HCT116 (cell line): Measurements from ENCODE around the gene ABCG1. TPM values are rescaled to one million over a fixed set of nuclear protein-coding genes. Genes with fewer than 3 reads are reported as not detected.

Experiments used
- ATAC-seq: fragments of 200-7000 bp; cut with Tn5 transposase; 2 replicates; pipeline ENCODE4 v1.9.1; 2020; ENCODE audit warnings: mild to moderate bottlenecking, moderate library complexity
- BruUV-seq: library from RNA; stranded (reverse); fragments of 400-500 nt; replicated peaks from 2 replicates; lab custom pipeline; 2021; lab: Mats Ljungman, UMichigan
- CTCF ChIA-PET: fragments of 300-600 bp; sonication (Branson Sonifier 250); formaldehyde crosslinking; loops from one replicate; lab custom pipeline; 2021; ENCODE audit warnings: antibody characterized with exemption; lab: Charles Lee
- POLR2A ChIA-PET: fragments of 300-600, 350-600 bp; sonication (Branson Sonifier 250); formaldehyde crosslinking; loops from one replicate; lab custom pipeline; 2021; ENCODE audit warnings: antibody characterized with exemption; lab: Charles Lee
- RAD21 ChIA-PET, 2 experiments: fragments of 300-600 bp; sonication (Branson Sonifier 250); formaldehyde crosslinking; loops; one replicate each; lab custom pipeline; 2023; ENCODE audit warnings: low total read pairs in 2 of 2; ENCODE audit not compliant: uncharacterized antibody in 2 of 2, unreplicated experiment in 2 of 2, low non-redundant PET in 1 of 2; lab: Charles Lee
- DNase-seq: peaks from one replicate; pipeline ENCODE4 v3.0.0-alpha.2; 2010; ENCODE audit warnings: low read depth, low spot score
- H2AFZ ChIP-seq: fragments of 200-600 bp; shearing (Covaris generic), sonication (generic); 2 replicates; pipeline ENCODE4 v1.6.1; 2017; ENCODE audit warnings: low read depth, mixed run types, mixed read lengths, antibody characterized with exemption, low read length; ENCODE audit not compliant: poor library complexity, severe bottlenecking
- H3K27ac ChIP-seq: 2 replicates; pipeline ENCODE4 v1.5.1; 2012; ENCODE audit warnings: low read depth, low read length
- H3K27me3 ChIP-seq: fragments of 200-600 bp; sonication (generic); 2 replicates; pipeline ENCODE4 v1.6.1; 2016; ENCODE audit warnings: mixed run types, low read length, mixed read lengths; ENCODE audit not compliant: insufficient read depth
- H3K36me3 ChIP-seq, 2 experiments: fragments of 200-500 bp in 1 of 2; fragments of 200-600 bp in 1 of 2; sonication (Bioruptor generic) in 1 of 2; sonication (generic) in 1 of 2; 2 replicates each; pipeline versions ENCODE4 v1.5.1 to v1.6.1; 2014 to 2016; ENCODE audit warnings: low read length in 2 of 2, inconsistent platforms in 1 of 2, mixed read lengths in 1 of 2, mixed run types in 1 of 2; ENCODE audit not compliant: insufficient read depth in 2 of 2, control insufficient read depth in 1 of 2
- H3K4me1 ChIP-seq, 2 experiments: fragments of 200-600 bp in 1 of 2; sonication (generic) in 1 of 2; 2 replicates each; pipeline versions ENCODE4 v1.5.1 to v1.6.1; 2012 to 2017; ENCODE audit warnings: low read length in 2 of 2, inconsistent platforms in 1 of 2, mild to moderate bottlenecking in 1 of 2, mixed read lengths in 1 of 2, mixed run types in 1 of 2, moderate library complexity in 1 of 2; ENCODE audit not compliant: insufficient read depth in 2 of 2, control insufficient read depth in 1 of 2
- H3K4me2 ChIP-seq: fragments of 200-600 bp; sonication (generic); 2 replicates; pipeline ENCODE4 v1.6.1; 2017; ENCODE audit warnings: mixed run types, low read length, mixed read lengths
- H3K4me3 ChIP-seq, 2 experiments: fragments of 200-600 bp in 1 of 2; sonication (generic) in 1 of 2; replicated peaks in 1 of 2; 2 replicates each; pipeline ENCODE4 v1.5.1; 2011 to 2016; ENCODE audit warnings: low read length in 2 of 2, control low read depth in 1 of 2, low read depth in 1 of 2, mild to moderate bottlenecking in 1 of 2, mixed read lengths in 1 of 2, mixed run types in 1 of 2
- H3K79me2 ChIP-seq: fragments of 200-600 bp; sonication (generic); 2 replicates; pipeline ENCODE4 v1.6.1; 2017; ENCODE audit warnings: mild to moderate bottlenecking, mixed run types, low read length, moderate library complexity, mixed read lengths; ENCODE audit not compliant: insufficient read depth
- H3K9ac ChIP-seq: fragments of 200-600 bp; sonication (generic); 2 replicates; pipeline ENCODE4 v1.6.1; 2016; ENCODE audit warnings: low read length, mixed read lengths
- H3K9me2 ChIP-seq: fragments of 200-600 bp; sonication (generic), shearing (Covaris generic); 2 replicates; pipeline ENCODE4 v1.6.1; 2017; ENCODE audit warnings: mixed run types, mild to moderate bottlenecking, moderate library complexity; ENCODE audit not compliant: insufficient read depth
- H3K9me3 ChIP-seq, 2 experiments: fragments of 200-500 bp in 1 of 2; fragments of 200-600 bp in 1 of 2; sonication (Bioruptor generic) in 1 of 2; sonication (generic) in 1 of 2; 2 replicates each; pipeline ENCODE4 v1.6.1; 2014 to 2017; ENCODE audit warnings: low read length in 2 of 2, mixed read lengths in 2 of 2, inconsistent platforms in 1 of 2, low read depth in 1 of 2, mild to moderate bottlenecking in 1 of 2, mixed run types in 1 of 2, moderate library complexity in 1 of 2; ENCODE audit not compliant: control insufficient read depth in 1 of 2, insufficient read depth in 1 of 2
- H4K20me1 ChIP-seq: fragments of 200-600 bp; sonication (generic), shearing (Covaris generic); 2 replicates; pipeline ENCODE4 v1.6.1; 2017; ENCODE audit warnings: mixed run types, mild to moderate bottlenecking, moderate library complexity; ENCODE audit not compliant: insufficient read depth
- SIN3A ChIP-seq: IDR thresholded peaks from 2 replicates; pipeline ENCODE4 v1.6.1; 2012; ENCODE audit warnings: low read depth
- intact Hi-C: fragments of 100-400 bp; cut with micrococcal nuclease; formaldehyde crosslinking; loops from 2 replicates; pipeline ENCODE4 v1.10.0; 2022
- total RNA-seq: library from RNA; stranded (reverse); gene quantifications from one replicate; pipeline ENCODE4 v1.2.1, GENCODE V29; 2021; ENCODE audit not compliant: unreplicated experiment

The ABCG1 gene
- total RNA-seq, 1 experiment from 2014 or later = 1.6 TPM

- Histone ChIP-seq H3K9ac (no peak overlapping the region), H3K27ac (no peak overlapping the region), H4K20me1 (no peaks in the 10 kb centered on the region), H3K79me2 (no peaks in the 10 kb centered on the region), H3K4me2 (no peak overlapping the region), H2AFZ (no peak overlapping the region), H3K4me3 (no peak overlapping the region), H3K9me3 (no peaks in the 10 kb centered on the region), H3K36me3 (no peaks in the 10 kb centered on the region), H3K27me3 (no peaks in the 10 kb centered on the region), H3K9me2 (no peaks in the 10 kb centered on the region), H3K4me1 (no peaks in the 10 kb centered on the region)
- ATAC-seq = no peak
- intact Hi-C loops = no loop called here
- DNase-seq = no peak
- CTCF ChIA-PET = no interaction called here
- POLR2A ChIA-PET = no interaction called here
- TF ChIP-seq SIN3A = no peak
- BruUV-seq = no TSS peak
- RAD21 ChIA-PET = no interaction called here
Measured at GRCh38 chr21:42346441-42346840, 127.5 kb downstream of the ABCG1 start.

Other genes starting within 250 kb of the ABCG1 start
- 28.7 TPM for gene ZBTB21, start 208.8 kb upstream of the ABCG1 start, total RNA-seq
- not detected for gene UMODL1, start 147.8 kb upstream of the ABCG1 start, total RNA-seq
- gene TFF3, start 96.3 kb downstream of the ABCG1 start, total RNA-seq = 0.22 TPM
- gene TFF2, start 131.9 kb downstream of the ABCG1 start, total RNA-seq = not detected
- 0.61 TPM for gene TFF1, start 147.4 kb downstream of the ABCG1 start, total RNA-seq
- gene TMPRSS3, start 176.9 kb downstream of the ABCG1 start, total RNA-seq = not detected
- 0.07 TPM for gene UBASH3A, start 184.8 kb downstream of the ABCG1 start, total RNA-seq